HG02938 (cell line): ENCODE measurements around the gene FUS.

Experiments used
- ATAC-seq: cut with Tn5 transposase; IDR thresholded peaks from one replicate; pipeline ENCODE4 v1.9.1; 2021; ENCODE audit warnings: mild to moderate bottlenecking, moderate library complexity; ENCODE audit not compliant: unreplicated experiment

FUS gene

GRCh38 chr16:31200821-31201568 is 21.1 kb downstream of the FUS start:
- no peak for ATAC-seq

GRCh38 chr16:31201582-31202413 is 21.9 kb downstream of the FUS start:
- ATAC-seq: no peak

GRCh38 chr16:31202414-31203375 is 22.8 kb downstream of the FUS start, which contains the start of gene PYCARD:
Gene PYCARD, minus strand, starts transcription at chr16:31202760. Its CDS starts 70 bp downstream, at chr16:31202690.
- no peak for ATAC-seq

GRCh38 chr16:31204871-31205666 is 25.1 kb downstream of the FUS start:
- ATAC-seq: no peak

- no peak for ATAC-seq
These were observed 26.8 kb downstream of the FUS start for GRCh38 chr16:31206776-31207175.

GRCh38 chr16:31213342-31213741 is 33.4 kb downstream of the FUS start:
- no peak for ATAC-seq

- no peak for ATAC-seq
These were observed 34.2 kb downstream of the FUS start, which contains the start of gene TRIM72 for GRCh38 chr16:31213877-31214707. Gene TRIM72, plus strand, starts transcription at chr16:31214119. Its CDS starts 620 bp downstream, at chr16:31214739.

- ATAC-seq: no peak
These were observed 34.9 kb downstream of the FUS start for GRCh38 chr16:31214708-31215286.

GRCh38 chr16:31215287-31216162 is 35.6 kb downstream of the FUS start:
- no peak for ATAC-seq

- no peak for ATAC-seq
These were observed 36.6 kb downstream of the FUS start, which contains the start of gene PYDC1 for GRCh38 chr16:31216422-31217135. Gene PYDC1, minus strand, starts transcription at chr16:31217135. Its CDS starts 107 bp downstream, at chr16:31217028.

- no peak for ATAC-seq
These were observed 37.2 kb downstream of the FUS start for GRCh38 chr16:31217136-31217530.

GRCh38 chr16:31219154-31219741 is 39.3 kb downstream of the FUS start:
- no peak for ATAC-seq

- ATAC-seq: no peak
These were observed 41.6 kb downstream of the FUS start for GRCh38 chr16:31221357-31222160.

GRCh38 chr16:31223044-31223443 is 43.1 kb downstream of the FUS start:
- no peak for ATAC-seq

GRCh38 chr16:31224092-31224955 is 44.4 kb downstream of the FUS start:
- ATAC-seq: no peak
